ENCODE measurements around the gene KLHL26.

Gene KLHL26

DNA sequence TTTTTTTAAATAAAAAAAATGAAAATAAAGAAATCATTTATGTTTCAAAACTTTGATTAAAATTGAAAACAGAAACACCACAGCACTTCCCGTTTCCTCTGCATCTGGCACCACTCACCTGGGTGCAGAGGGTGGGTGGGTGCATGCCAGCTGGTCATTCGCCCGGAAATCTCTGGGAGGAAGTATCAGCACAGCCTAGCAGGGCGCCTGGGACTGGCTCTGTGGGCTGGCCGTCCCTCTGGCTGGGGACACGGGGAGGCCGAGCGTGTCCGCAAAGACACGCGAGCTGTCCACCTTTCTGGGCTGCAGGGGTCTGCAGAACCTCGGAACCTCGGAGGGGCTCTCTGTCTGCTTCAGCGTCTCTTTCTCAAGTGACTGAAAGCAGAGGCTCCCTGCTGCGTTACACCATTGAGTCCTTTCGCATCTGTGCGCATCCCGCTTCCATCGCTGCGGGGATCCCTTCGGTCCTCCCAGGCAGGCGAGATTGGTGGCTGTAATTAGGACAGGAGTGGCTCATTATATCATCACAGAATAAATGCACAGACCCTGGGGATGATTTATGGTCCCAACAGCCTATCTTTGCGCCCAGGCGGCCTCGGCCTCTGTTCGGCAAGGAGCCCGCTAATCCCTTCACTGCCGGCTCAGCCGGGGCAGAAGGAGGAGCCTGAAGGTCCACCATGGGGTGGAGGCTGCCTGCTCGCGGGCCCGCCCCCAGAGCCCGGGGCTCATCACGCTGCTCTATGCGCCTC is 63.8 kb downstream of the KLHL26 start:
- peak; percentile 91 for ATAC-seq (ENCODE audit: insufficient read depth, low read depth)
- no peak for TF ChIP-seq EZH2 (IDR thresholded peaks at IDR 0.05; ENCODE audit: borderline replicate concordance, low read depth, low read length, severe bottlenecking)
- TF ChIP-seq CTCF (IDR thresholded peaks at IDR 0.05; ENCODE audit: borderline replicate concordance, extremely low read depth, low read length, poor library complexity, severe bottlenecking) = no peak
- peak overlapping the region; percentile 32 for H3K9ac ChIP-seq (ENCODE audit: low read depth, low read length)
- peak; percentile 57 for DNase-seq
- peak overlapping the region in 1 of 2 experiments; percentile 44; a peak in 2 of 4 replicates for H3K4me3 ChIP-seq (ENCODE audit: low read depth in 1 of 2, low read length in 2 of 2)
- peak overlapping the region; percentile 60 for H3K4me2 ChIP-seq (ENCODE audit: insufficient read depth, low read length)
- H4K20me1 ChIP-seq (ENCODE audit: insufficient read depth, low read length) = peaks cover 46% of the 10 kb centered on the region
- H3K36me3 ChIP-seq (ENCODE audit: insufficient read depth, low read length) = no peaks in the 10 kb centered on the region
- H3K4me1 ChIP-seq (ENCODE audit: insufficient read depth, low read length) = peaks cover 20% of the 10 kb centered on the region
- no peak overlapping the region for H3K27ac ChIP-seq (ENCODE audit: low read length)
- H3K27me3 ChIP-seq (ENCODE audit: insufficient read depth, low read length, poor library complexity) = no peaks in the 10 kb centered on the region
- H2AFZ ChIP-seq (ENCODE audit: low read depth, low read length) = no peak overlapping the region; the same call in 1 of the 2 replicates
- H3K9me3 ChIP-seq (ENCODE audit: insufficient read depth, low read length, severe bottlenecking) = no peaks in the 10 kb centered on the region
- H3K79me2 ChIP-seq (ENCODE audit: insufficient read depth, low read length) = peaks cover 21% of the 10 kb centered on the region; the same call in 1 of the 2 replicates

DNA sequence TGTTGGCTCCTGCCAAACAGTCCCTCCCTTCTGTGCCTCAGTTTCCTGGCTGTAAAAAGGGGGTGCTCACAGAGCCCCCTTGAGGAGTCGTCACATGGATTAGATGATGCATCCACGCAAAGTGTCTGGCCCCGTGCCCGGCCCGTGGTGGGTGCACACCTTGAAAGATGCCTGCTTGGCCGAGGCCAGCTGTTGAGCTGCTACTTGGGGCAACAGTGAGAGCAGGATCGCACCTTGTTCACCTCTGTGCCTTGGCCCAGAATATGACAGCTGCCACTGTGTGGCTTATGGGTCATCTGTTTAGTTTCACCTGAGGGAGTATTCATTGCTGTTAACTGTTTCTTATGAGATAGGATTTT is 64.4 kb downstream of the KLHL26 start:
- Histone ChIP-seq H2AFZ (ENCODE audit: low read depth, low read length) (no peak overlapping the region), H3K9me3 (ENCODE audit: insufficient read depth, low read length, severe bottlenecking) (no peaks in the 10 kb centered on the region), H3K9ac (ENCODE audit: low read depth, low read length) (peak overlapping the region; percentile 32; the same call in 1 of the 2 replicates), H3K4me2 (ENCODE audit: insufficient read depth, low read length) (peak overlapping the region; percentile 60), H3K27ac (ENCODE audit: low read length) (no peak overlapping the region), H4K20me1 (ENCODE audit: insufficient read depth, low read length) (peaks cover 41% of the 10 kb centered on the region), H3K4me1 (ENCODE audit: insufficient read depth, low read length) (peaks cover 20% of the 10 kb centered on the region), H3K27me3 (ENCODE audit: insufficient read depth, low read length, poor library complexity) (no peaks in the 10 kb centered on the region), H3K36me3 (ENCODE audit: insufficient read depth, low read length) (no peaks in the 10 kb centered on the region), H3K79me2 (ENCODE audit: insufficient read depth, low read length) (peaks cover 16% of the 10 kb centered on the region; the same call in 1 of the 2 replicates), H3K4me3 (ENCODE audit: low read depth in 1 of 2, low read length in 2 of 2) (peak overlapping the region in 1 of 2 experiments; percentile 44; a peak in 1 of 4 replicates)
- peak; percentile 8; the same call in 1 of the 3 replicates for ATAC-seq (ENCODE audit: insufficient read depth, low read depth)
- DNase-seq = no peak
- no peak for TF ChIP-seq CTCF (IDR thresholded peaks at IDR 0.05; ENCODE audit: borderline replicate concordance, extremely low read depth, low read length, poor library complexity, severe bottlenecking)

GRCh38 chr19:18704054-18704453 is 67.2 kb downstream of the KLHL26 start:
- Histone ChIP-seq H3K79me2 (ENCODE audit: insufficient read depth, low read length) (peaks cover 9% of the 10 kb centered on the region; the same call in 1 of the 2 replicates), H3K4me1 (ENCODE audit: insufficient read depth, low read length) (peaks cover 20% of the 10 kb centered on the region), H3K27ac (ENCODE audit: low read length) (no peak overlapping the region), H3K36me3 (ENCODE audit: insufficient read depth, low read length) (no peaks in the 10 kb centered on the region), H3K4me2 (ENCODE audit: insufficient read depth, low read length) (no peak overlapping the region), H3K9ac (ENCODE audit: low read depth, low read length) (no peak overlapping the region), H2AFZ (ENCODE audit: low read depth, low read length) (no peak overlapping the region), H3K4me3 (ENCODE audit: low read depth in 1 of 2, low read length in 2 of 2) (no peak overlapping the region), H4K20me1 (ENCODE audit: insufficient read depth, low read length) (peaks cover 34% of the 10 kb centered on the region), H3K9me3 (ENCODE audit: insufficient read depth, low read length, severe bottlenecking) (no peaks in the 10 kb centered on the region), H3K27me3 (ENCODE audit: insufficient read depth, low read length, poor library complexity) (no peaks in the 10 kb centered on the region)
- DNase-seq (no peak), ATAC-seq (ENCODE audit: insufficient read depth, low read depth) (no peak)
- TF ChIP-seq CTCF (IDR thresholded peaks at IDR 0.05; ENCODE audit: borderline replicate concordance, extremely low read depth, low read length, poor library complexity, severe bottlenecking) (no peak), EZH2 (IDR thresholded peaks at IDR 0.05; ENCODE audit: borderline replicate concordance, low read depth, low read length, severe bottlenecking) (no peak)

All from DND-41 (cell line).